GM19324 (cell line): ENCODE results near the gene PHF20.
"Not testable (repeated sequence)": the region's sequence is repeated elsewhere in the genome, so short reads cannot be mapped to it uniquely, and the experiment has no call there.

Experiments used
- ATAC-seq: cut with Tn5 transposase; IDR thresholded peaks from one replicate; pipeline ENCODE4 v1.9.1; 2021; ENCODE audit warnings: mild to moderate bottlenecking, moderate library complexity; ENCODE audit not compliant: unreplicated experiment, low FRiP score

Gene PHF20

DNA sequence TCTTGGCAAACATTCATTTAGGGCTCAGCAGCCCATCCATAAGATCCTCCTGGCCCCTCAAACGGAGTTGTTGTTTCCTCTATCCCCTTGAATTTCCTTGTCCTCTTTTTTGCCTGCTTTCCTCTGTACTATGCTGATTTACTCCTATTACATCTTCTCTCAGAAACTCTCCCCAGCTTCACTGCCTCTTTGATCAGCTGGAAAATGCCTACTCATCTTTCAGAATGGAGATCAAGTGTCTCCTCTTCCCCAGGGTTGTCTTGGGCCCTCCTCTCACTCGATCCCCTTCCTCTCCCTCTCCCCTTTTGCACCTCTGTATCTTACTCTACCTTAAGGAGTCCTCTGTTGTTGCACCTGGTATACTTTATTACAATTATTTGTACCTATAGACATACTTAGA, 60.2 kb downstream of the PHF20 start:
- ATAC-seq: no peak

DNA sequence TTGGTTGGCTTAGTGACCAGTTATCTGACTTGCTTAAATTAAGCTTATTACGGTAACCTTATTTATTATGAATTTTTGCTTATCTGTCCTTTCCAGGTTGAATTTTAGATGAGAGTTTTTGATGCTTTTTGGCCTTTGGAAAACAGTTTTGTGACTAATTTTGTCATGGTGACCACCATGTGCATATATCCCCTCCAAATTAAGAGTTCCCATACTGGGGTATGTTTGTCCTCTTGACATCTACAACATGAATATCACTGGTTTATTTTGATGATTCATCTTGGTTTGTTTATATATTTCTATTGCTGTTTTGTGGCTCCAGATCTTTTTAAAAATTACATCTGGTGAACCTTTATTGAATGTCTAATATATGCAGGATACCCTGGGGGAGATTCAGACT, 61.4 kb downstream of the PHF20 start:
- no peak for ATAC-seq

- ATAC-seq: no peak
Observed at GRCh38 chr20:35837577-35838195, 65.9 kb downstream of the PHF20 start.

- ATAC-seq: no peak
Observed at GRCh38 chr20:35838205-35838604, 66.4 kb downstream of the PHF20 start.

DNA sequence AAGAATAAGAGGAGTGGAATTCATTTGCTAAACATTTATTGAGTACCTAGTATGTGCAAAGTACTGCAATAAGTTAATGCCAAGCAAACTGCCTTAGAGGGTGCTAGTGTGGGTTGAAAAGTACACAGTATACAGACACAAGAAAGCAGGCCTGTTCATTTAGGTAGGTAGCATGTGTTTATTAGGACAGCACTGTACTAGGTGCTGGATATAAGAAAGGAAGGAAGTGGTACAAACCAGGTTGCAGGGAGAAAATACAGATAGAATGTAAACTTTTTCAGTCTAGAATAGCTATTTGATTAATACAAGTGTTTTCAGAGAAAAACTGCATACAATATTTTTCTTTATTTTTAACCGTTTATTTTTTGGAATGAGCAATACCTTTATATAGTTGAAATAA, 68.1 kb downstream of the PHF20 start:
- ATAC-seq: no peak

DNA sequence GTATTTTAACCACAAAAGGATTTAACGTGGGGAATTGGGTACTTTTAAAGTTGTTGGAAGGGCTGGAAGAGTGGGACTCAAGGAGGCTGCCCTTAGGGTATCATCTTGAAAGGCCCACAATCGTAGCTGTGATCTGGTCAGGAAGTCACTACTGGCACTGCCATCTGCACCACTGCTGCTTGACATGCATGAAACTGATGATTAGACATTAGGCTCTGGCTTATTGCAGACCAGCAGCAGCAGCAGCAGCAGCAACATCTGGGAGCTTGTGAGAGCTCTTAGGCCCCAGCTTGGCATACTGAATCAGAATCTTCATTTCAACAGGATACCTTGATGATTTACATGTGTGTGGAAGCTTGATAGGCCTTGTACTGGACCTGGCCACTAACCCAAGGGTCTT, 68.6 kb downstream of the PHF20 start:
- no peak for ATAC-seq

- ATAC-seq: no peak
Observed at GRCh38 chr20:35842361-35842760, 70.5 kb downstream of the PHF20 start.

DNA sequence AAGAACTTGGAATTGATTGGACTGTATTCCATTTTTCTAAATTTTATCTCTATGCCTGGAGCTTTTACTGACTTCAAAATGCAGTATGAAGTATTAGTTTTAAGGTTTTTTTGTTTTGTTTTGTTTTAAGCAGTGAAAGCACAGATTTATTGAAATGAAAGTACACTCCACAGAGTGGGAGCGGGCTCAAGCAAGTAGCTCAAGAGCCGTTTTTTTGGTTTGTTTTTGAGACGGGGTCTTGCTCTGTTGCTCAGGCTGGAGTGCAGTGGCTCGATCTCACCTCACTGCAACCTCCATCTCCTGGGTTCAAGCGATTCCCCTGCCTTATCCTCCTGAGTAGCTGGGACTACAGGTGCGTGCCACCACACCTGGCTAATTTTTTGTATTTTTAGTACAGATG, 72.1 kb downstream of the PHF20 start:
- ATAC-seq: not testable (repeated sequence)

GRCh38 chr20:35845561-35845960, 73.7 kb downstream of the PHF20 start:
- ATAC-seq: no peak

GRCh38 chr20:35849706-35850105, 77.9 kb downstream of the PHF20 start:
- ATAC-seq: no peak

DNA sequence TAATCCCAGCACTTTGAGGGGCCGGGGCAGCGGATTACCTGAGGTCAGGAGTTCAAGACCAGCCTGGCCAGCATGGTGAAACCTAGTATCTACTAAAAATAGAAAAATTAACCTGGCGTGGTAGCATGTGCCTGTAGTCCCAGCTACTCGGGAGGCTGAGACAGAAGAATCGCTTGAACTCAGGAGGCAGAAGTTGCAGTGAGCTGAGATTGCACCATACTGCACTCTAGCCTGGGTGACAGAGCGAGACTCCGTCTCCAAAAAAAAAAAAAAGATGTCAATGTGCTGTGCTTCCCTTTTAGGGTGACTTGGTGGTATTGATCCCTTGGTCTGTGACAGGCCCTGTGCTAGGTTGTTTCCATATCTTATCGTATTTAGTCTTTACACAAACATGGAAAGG, 79.8 kb downstream of the PHF20 start:
- ATAC-seq: not testable (repeated sequence)

DNA sequence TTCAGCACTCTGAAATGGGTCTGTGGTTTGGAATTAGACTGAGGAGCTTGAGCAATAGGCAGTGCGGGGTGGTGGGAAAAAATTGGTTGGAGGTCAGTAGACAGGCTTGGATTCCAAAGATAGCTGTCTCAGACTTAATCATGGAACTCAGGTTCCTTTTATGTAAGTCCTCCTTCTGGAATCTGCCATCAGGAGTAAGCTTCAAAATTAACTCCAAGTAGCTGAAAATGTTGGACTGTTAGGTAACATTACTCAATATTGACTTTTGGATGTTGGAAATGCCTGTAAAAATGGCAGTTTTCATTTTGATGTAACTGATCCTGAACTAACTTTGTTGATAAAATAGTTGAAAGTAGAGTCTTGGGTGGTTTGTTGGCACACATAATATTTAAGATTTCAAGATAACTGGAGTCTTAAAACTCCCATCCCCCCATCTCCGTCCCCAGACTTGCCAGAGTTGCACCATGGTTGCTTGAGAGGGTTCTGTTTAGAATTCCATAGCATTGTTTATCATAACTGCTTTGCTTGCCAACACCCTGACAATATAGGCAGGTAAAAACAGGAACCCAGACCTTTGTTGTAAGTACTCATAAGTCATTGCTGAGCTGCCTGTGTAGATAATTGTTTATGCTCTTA, 83.0 kb downstream of the PHF20 start:
- no peak for ATAC-seq

DNA sequence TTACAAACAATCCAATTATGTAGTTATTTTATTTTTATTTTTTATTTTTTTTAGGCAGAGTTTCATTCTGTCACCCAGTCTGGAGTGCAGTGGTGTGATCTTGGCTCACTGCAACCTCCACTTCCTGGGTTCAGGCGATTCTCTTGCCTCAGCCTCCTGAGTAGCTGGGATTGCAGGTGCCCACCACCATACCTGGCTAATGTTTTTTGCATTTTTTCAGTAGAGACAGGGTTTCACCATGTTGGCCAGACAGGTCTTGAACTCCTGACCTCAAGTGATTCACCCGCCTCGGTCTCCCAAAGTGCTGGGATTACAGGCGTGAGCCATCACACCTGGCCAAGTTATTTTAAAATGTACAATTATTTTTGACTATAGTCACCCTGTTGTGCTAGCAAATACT, 83.8 kb downstream of the PHF20 start:
- not testable (repeated sequence) for ATAC-seq

DNA sequence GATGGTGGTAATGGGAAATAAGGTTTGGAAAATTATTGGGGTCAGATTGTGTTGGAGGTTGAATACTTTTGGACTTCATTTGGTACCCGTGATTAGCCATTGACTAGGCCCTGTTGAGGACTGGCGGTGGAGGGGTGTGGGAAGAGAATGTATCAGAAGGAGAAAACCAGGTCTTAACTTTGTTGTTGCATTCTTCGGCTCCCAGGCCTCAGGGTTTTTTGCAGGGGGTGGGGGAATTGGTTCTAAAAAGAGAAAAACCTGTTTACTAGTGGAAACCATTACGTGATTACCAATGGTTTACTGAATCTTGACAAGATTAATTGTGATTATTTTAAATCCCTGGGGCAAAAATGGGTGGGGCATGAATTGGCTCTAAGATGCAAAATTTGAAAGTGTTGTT, 85.1 kb downstream of the PHF20 start:
- ATAC-seq: no peak

GRCh38 chr20:35866418-35867202, 94.8 kb downstream of the PHF20 start:
- no peak for ATAC-seq

GRCh38 chr20:35870541-35871258, 98.9 kb downstream of the PHF20 start:
- no peak for ATAC-seq

DNA sequence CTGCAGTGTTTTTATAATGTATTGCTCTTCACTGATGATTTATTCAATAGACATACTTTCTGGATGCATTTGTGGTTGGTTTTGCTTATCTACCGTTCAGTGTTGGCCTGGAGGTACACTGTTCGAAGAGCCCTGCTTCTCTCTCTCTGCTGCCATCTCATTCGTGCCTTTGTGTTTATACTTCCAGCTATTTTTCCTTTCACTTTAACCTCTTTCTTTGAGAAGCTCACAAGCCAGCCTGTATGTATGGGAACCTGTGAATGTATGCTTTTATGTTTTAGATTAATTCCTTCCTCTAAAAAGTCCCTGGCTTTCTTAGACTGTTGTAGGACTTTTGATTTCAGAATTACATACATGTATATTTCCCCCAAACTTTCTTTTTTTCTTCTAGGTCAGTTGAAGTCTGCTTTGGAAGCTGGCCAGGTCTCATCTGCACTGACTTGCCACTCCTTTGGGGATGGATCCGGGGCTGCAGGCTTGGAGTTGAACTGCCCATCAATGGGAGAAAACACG, 99.5 kb downstream of the PHF20 start:
- ATAC-seq: no peak

- no peak for ATAC-seq
Observed at GRCh38 chr20:35876033-35876320, 104.2 kb downstream of the PHF20 start.

- ATAC-seq: no peak
Observed at GRCh38 chr20:35877611-35878010, 105.8 kb downstream of the PHF20 start.

- no peak for ATAC-seq
Observed at GRCh38 chr20:35878113-35878625, 106.4 kb downstream of the PHF20 start.

DNA sequence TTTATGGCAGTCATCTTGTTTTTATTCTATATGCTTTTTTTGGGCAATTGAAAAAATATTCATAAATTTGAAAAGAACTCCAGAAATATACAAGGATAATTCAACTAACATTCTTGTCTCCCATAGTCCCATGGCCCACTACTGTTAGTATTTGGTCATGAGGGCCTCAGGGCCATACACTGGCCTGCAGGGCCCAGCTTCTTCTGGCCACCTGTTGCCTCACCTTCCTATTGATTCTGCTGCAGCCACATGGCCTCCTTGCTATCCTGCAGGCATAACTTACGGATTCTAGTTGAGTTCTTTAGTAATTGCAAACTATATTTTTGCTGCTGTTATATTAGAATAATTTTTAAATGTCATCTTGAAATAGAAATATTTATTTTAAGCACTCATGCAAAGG, 109.9 kb downstream of the PHF20 start:
- ATAC-seq: no peak
